Osteoblast (primary cell): ENCODE results near the gene NUCKS1. TPM values are rescaled to one million over a fixed set of nuclear protein-coding genes. Genes with fewer than 3 reads are reported as not detected.

Source experiments
- DNase-seq: peaks from one replicate; pipeline ENCODE4 v3.0.0; 2011; ENCODE audit warnings: low spot score, mixed read lengths; ENCODE audit not compliant: insufficient read length; ENCODE audit errors: missing footprints
- H2AFZ ChIP-seq: 2 replicates; pipeline ENCODE4 v1.6.0; 2011; ENCODE audit warnings: mild to moderate bottlenecking, low read length
- H3K27ac ChIP-seq: 2 replicates; pipeline ENCODE4 v1.5.1; 2011; ENCODE audit warnings: mild to moderate bottlenecking, low read depth, low read length, moderate library complexity
- H3K27me3 ChIP-seq: 2 replicates; pipeline ENCODE4 v1.6.0; 2012; ENCODE audit warnings: mild to moderate bottlenecking, control low read depth, inconsistent platforms, low read length, moderate library complexity; ENCODE audit not compliant: insufficient read depth
- H3K36me3 ChIP-seq: 2 replicates; pipeline ENCODE4 v1.5.1; 2011; ENCODE audit warnings: mild to moderate bottlenecking, low read length, control low read depth, moderate library complexity; ENCODE audit not compliant: insufficient read depth
- H3K4me1 ChIP-seq: 2 replicates; pipeline ENCODE4 v1.5.1; 2011; ENCODE audit warnings: mild to moderate bottlenecking, low read length, control low read depth, moderate library complexity; ENCODE audit not compliant: insufficient read depth
- H3K4me2 ChIP-seq: 2 replicates; pipeline ENCODE4 v1.6.0; 2011; ENCODE audit warnings: mild to moderate bottlenecking, low read length; ENCODE audit not compliant: insufficient read depth
- H3K4me3 ChIP-seq: fragments of 200-600 bp; sonication (generic); 3 replicates; pipeline ENCODE4 v1.5.1; 2012; ENCODE audit warnings: mild to moderate bottlenecking, low read length, inconsistent platforms; ENCODE audit not compliant: insufficient read depth
- H3K79me2 ChIP-seq: 2 replicates; pipeline ENCODE4 v1.6.0; 2012; ENCODE audit warnings: mild to moderate bottlenecking, low read length, control low read depth, inconsistent platforms; ENCODE audit not compliant: insufficient read depth
- H3K9me3 ChIP-seq: 2 replicates; pipeline ENCODE4 v1.5.1; 2011; ENCODE audit warnings: low read depth, low read length, control low read depth
- H4K20me1 ChIP-seq: 2 replicates; pipeline ENCODE4 v1.6.0; 2012; ENCODE audit warnings: mild to moderate bottlenecking, low read length, control low read depth; ENCODE audit not compliant: insufficient read depth
- small RNA-seq: library from RNA; depleted of rRNA; stranded (forward); fragments of <200 nt; gene quantifications from one replicate; pipeline ENCODE3, GENCODE V24; 2012
- total RNA-seq: library from RNA; depleted of rRNA; stranded (reverse); fragments of >200 nt; gene quantifications from 2 replicates; pipeline ENCODE4 v1.2.3, GENCODE V29; 2012
- TF ChIP-seq, protein P1 (sequence below): IDR thresholded peaks from 2 replicates; pipeline ENCODE4 v1.5.1; 2011; ENCODE audit warnings: mild to moderate bottlenecking, low read depth, low read length, moderate library complexity; ENCODE audit errors: extremely low read depth

The NUCKS1 gene
- total RNA-seq, 1 donor, result 140 TPM

DNA sequence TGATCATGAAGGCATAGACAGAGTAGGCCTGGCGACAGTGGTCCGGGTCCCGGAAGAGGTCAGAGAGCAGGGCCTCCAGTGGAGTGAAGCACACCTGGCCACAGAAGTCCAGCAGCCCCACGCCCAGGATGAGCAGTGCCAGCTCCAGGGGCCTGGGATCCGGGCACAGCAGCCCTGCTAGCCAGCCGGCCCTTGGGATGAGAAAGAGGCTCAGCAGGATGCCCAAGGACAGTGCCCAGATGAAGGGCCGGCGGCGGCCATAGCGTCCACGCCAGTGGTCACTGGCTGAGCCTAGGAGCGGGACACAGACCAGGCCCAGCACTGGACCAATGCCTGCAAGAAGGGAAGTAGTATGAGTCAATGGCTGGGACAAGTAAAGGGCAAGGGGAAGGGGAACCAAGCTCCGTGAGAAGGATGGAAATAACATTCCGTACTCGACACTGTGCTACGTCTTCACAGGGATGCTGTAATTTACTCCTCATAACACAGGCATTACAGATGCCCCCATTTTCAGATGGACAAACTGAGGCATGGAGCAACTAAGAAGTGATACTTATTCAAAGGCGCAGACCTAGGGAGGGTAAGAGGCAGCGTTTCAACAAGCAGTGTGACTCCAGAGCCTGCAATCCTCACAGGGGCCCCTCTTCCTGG is 86.6 kb downstream of the NUCKS1 start:
- H3K4me3 ChIP-seq, result no peak overlapping the region
- H3K9me3 ChIP-seq, result no peaks in the 10 kb centered on the region
- no peaks in the 10 kb centered on the region for H4K20me1 ChIP-seq
- H2AFZ ChIP-seq, result no peak overlapping the region
- TF ChIP-seq, protein P1, sequence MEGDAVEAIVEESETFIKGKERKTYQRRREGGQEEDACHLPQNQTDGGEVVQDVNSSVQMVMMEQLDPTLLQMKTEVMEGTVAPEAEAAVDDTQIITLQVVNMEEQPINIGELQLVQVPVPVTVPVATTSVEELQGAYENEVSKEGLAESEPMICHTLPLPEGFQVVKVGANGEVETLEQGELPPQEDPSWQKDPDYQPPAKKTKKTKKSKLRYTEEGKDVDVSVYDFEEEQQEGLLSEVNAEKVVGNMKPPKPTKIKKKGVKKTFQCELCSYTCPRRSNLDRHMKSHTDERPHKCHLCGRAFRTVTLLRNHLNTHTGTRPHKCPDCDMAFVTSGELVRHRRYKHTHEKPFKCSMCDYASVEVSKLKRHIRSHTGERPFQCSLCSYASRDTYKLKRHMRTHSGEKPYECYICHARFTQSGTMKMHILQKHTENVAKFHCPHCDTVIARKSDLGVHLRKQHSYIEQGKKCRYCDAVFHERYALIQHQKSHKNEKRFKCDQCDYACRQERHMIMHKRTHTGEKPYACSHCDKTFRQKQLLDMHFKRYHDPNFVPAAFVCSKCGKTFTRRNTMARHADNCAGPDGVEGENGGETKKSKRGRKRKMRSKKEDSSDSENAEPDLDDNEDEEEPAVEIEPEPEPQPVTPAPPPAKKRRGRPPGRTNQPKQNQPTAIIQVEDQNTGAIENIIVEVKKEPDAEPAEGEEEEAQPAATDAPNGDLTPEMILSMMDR, result no peak
- no peak overlapping the region for H3K4me2 ChIP-seq
- no peaks in the 10 kb centered on the region for H3K4me1 ChIP-seq
- no peak overlapping the region for H3K27ac ChIP-seq
- H3K27me3 ChIP-seq, result no peaks in the 10 kb centered on the region
- DNase-seq, result no peak
- no peaks in the 10 kb centered on the region for H3K79me2 ChIP-seq
- no peaks in the 10 kb centered on the region for H3K36me3 ChIP-seq

Small RNA genes lying within 50 kb of the gene (small RNA-seq; reads per million reads assigned to genes)
- gene RF00017 (not detected), gene RF00139 (not detected)

Other genes with a start within 250 kb of the NUCKS1 start
- 0.29 and 0.72 TPM in 2 replicates for gene CDK18, start 245.5 kb downstream of the NUCKS1 start, total RNA-seq
- 27.1 and 30.4 TPM in 2 replicates for gene ELK4, start 118.2 kb downstream of the NUCKS1 start, total RNA-seq
- gene SLC45A3, start 69.7 kb downstream of the NUCKS1 start, total RNA-seq, result 1.1 and 1.5 TPM in 2 replicates
- gene RAB29, start 25.3 kb upstream of the NUCKS1 start, total RNA-seq, result 37.6 and 43.3 TPM in 2 replicates
- gene SLC41A1, start 63.0 kb upstream of the NUCKS1 start, total RNA-seq, result 28.0 and 29.3 TPM in 2 replicates
- 0.29 TPM in 1 of 2 replicates, not detected in the other for gene PM20D1, start 100.0 kb upstream of the NUCKS1 start, total RNA-seq
- gene SLC26A9, start 193.3 kb upstream of the NUCKS1 start, total RNA-seq, result not detected in 2 replicates